ENCODE data around the gene PIK3R4. TPM values are rescaled to one million over a fixed set of nuclear protein-coding genes. Genes with fewer than 3 reads are reported as not detected.
A peak's percentile ranks its signal among the peaks of the same experiment; 100 is the strongest.

The PIK3R4 gene
- total and polyA plus RNA-seq, 3 experiments from 2014 or later: 20.8 to 34.8 (median 32.0) TPM

GRCh38 chr3:130757611-130758150, 11.1 kb upstream of the PIK3R4 start:
- H3K9me3 Mint-ChIP-seq: no peaks in the 10 kb centered on the region
- no peak overlapping the region for H3K4me3 ChIP-seq (ENCODE audit: low read length)
- CTCF ChIA-PET: interaction anchor here (1.6 kb wide), 1 partner anchor 136 kb away, joined by 5 read pairs; the partner anchor contains the start of gene ATP2C1
- no peak overlapping the region for H3K4me3 Mint-ChIP-seq
- no peak for DNase-seq
- H3K27me3 Mint-ChIP-seq: peaks cover 3 to 10% of the 10 kb centered on the region in 2 donors
- H3K36me3 Mint-ChIP-seq: no peaks in the 10 kb centered on the region
- no peaks in the 10 kb centered on the region for H3K36me3 ChIP-seq (ENCODE audit: insufficient read depth, low read length)
- no peaks in the 10 kb centered on the region for H3K9me3 ChIP-seq (ENCODE audit: low read length)
- POLR2A ChIA-PET: no interaction called here
- no peaks in the 10 kb centered on the region for H3K4me1 ChIP-seq (ENCODE audit: insufficient read depth, low read length)
- H3K27me3 ChIP-seq (ENCODE audit: insufficient read depth, low read length, poor library complexity, severe bottlenecking): no peaks in the 10 kb centered on the region
- no peak overlapping the region for H3K27ac ChIP-seq (ENCODE audit: low read depth, low read length)
- H3K27ac Mint-ChIP-seq: no peak overlapping the region
- H3K4me1 Mint-ChIP-seq: no peaks in the 10 kb centered on the region

- Histone ChIP-seq H3K4me3 (ENCODE audit: low read length) (no peak overlapping the region), H3K36me3 (ENCODE audit: insufficient read depth, low read length) (no peaks in the 10 kb centered on the region), H3K4me1 (ENCODE audit: insufficient read depth, low read length) (no peaks in the 10 kb centered on the region), H3K27me3 (ENCODE audit: insufficient read depth, low read length, poor library complexity, severe bottlenecking) (no peaks in the 10 kb centered on the region), H3K27ac (ENCODE audit: low read depth, low read length) (no peak overlapping the region), H3K9me3 (ENCODE audit: low read length) (no peaks in the 10 kb centered on the region)
- H3K36me3 Mint-ChIP-seq: no peaks in the 10 kb centered on the region
- ChIA-PET CTCF (no interaction called here), POLR2A (no interaction called here)
- H3K4me3 Mint-ChIP-seq: no peak overlapping the region
- H3K4me1 Mint-ChIP-seq: no peaks in the 10 kb centered on the region
- no peak overlapping the region for H3K27ac Mint-ChIP-seq
- peaks cover 3% of the 10 kb centered on the region in 2 donors for H3K27me3 Mint-ChIP-seq
- DNase-seq: no peak
- no peaks in the 10 kb centered on the region for H3K9me3 Mint-ChIP-seq
Measured at GRCh38 chr3:130755666-130756065, 9.0 kb upstream of the PIK3R4 start.

- Mint-ChIP-seq H3K9me3 (no peaks in the 10 kb centered on the region), H3K36me3 (peaks cover 0 to 11% (median 0%) of the 10 kb centered on the region in 3 donors), H3K4me3 (no peak overlapping the region), H3K27me3 (peaks cover 0 to 9% of the 10 kb centered on the region in 2 donors), H3K4me1 (peaks cover 23 to 28% (median 26%) of the 10 kb centered on the region in 3 donors), H3K27ac (no peak overlapping the region)
- no peak for DNase-seq
- no peaks in the 10 kb centered on the region for H3K27me3 ChIP-seq (ENCODE audit: insufficient read depth, low read length, poor library complexity, severe bottlenecking)
- ChIA-PET CTCF (interaction anchor here (0.5 to 2.2 kb wide), 2 partner anchors 10 kb away, joined by 3 to 10 read pairs; no protein-coding TSS in a partner anchor), POLR2A (no interaction called here)
- H3K4me1 ChIP-seq (ENCODE audit: insufficient read depth, low read length): peaks cover 21% of the 10 kb centered on the region
- H3K9me3 ChIP-seq (ENCODE audit: low read length): no peaks in the 10 kb centered on the region
- peaks cover 10% of the 10 kb centered on the region for H3K36me3 ChIP-seq (ENCODE audit: insufficient read depth, low read length)
- no peak overlapping the region for H3K27ac ChIP-seq (ENCODE audit: low read depth, low read length)
- H3K4me3 ChIP-seq (ENCODE audit: low read length): no peak overlapping the region
Measured at GRCh38 chr3:130748981-130749380, 2.4 kb upstream of the PIK3R4 start.

DNA sequence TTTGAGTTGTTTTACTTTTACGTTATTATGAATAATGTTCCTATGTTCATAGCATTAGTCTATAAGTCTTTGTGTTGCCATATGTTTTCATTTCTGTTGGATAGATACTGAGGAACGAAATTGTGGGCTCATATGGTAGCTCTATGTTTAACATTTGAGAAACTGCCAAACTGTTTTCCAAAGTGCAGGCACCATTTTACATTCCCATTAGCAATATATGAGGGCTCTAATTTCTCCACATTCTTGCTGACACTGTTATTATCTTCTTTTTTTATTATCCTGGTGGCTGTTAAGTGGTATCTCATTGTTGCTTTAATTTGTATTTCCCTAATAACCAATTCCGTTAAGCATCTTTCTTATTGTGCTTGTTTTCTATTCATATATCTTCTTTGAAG, 1.8 kb upstream of the PIK3R4 start:
- Histone ChIP-seq H3K4me3 (ENCODE audit: low read length) (no peak overlapping the region), H3K27ac (ENCODE audit: low read depth, low read length) (peak overlapping the region; percentile 62), H3K4me1 (ENCODE audit: insufficient read depth, low read length) (peaks cover 26% of the 10 kb centered on the region), H3K36me3 (ENCODE audit: insufficient read depth, low read length) (peaks cover 10% of the 10 kb centered on the region), H3K9me3 (ENCODE audit: low read length) (no peaks in the 10 kb centered on the region), H3K27me3 (ENCODE audit: insufficient read depth, low read length, poor library complexity, severe bottlenecking) (no peaks in the 10 kb centered on the region)
- H3K4me1 Mint-ChIP-seq: peaks cover 29 to 33% (median 31%) of the 10 kb centered on the region in 3 donors
- H3K27me3 Mint-ChIP-seq: peaks cover 0 to 9% of the 10 kb centered on the region in 2 donors
- H3K36me3 Mint-ChIP-seq: peaks cover 3 to 16% (median 4%) of the 10 kb centered on the region in 3 donors
- no peak for DNase-seq
- no peaks in the 10 kb centered on the region for H3K9me3 Mint-ChIP-seq
- peak overlapping the region in 6 of 8 donors; percentile 93 to 98 (median 98) for H3K27ac Mint-ChIP-seq
- ChIA-PET POLR2A (interaction anchor here (3.0 kb wide), 1 partner anchor 146 kb away, joined by 24 read pairs; the partner anchor contains the start of gene ATP2C1), CTCF (interaction anchor here (0.5 to 1.6 kb wide), 3 partner anchors 10 to 145 kb away, joined by 3 to 9 read pairs (median 5); partner anchors contain the start of gene ATP2C1)
- peak overlapping the region in 6 of 7 donors; percentile 89 to 90 (median 89) for H3K4me3 Mint-ChIP-seq

GRCh38 chr3:130743354-130743753, 3.3 kb downstream of the PIK3R4 start:
- CTCF ChIA-PET: no interaction called here

DNA sequence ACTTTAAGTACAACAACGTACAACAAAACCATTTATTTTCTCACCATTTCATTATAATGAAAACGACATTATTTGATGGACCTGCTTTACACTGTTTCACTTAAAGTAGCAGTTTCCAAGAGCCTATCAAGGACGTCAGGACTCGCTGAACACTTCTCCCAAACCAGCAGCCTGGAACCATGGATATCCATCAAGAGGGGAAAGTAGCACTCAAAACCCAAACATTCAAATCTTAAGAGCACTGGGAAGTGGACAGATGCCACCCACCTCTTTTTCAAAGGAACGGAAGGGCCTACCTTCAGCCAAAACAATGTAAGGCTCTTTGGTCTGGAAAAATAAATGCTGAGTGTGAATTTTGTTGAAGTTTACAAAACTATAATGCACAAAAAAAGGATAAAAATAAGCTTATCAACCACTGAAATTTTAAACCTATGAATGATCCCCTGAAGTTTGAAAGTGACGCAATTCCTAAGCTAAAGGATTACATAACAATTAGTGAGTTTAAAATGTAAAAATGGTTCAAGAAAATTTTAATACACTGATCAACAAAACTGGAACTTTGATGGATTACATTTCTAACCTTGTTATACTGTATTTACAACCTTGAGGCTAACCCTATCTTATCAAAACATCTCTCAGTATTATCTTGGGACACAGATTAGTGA, 4.6 kb downstream of the PIK3R4 start:
- ChIA-PET CTCF (interaction anchor here (1.1 to 1.2 kb wide), 3 partner anchors 13 to 151 kb away, joined by 3 to 4 read pairs (median 3); partner anchors contain the start of gene ATP2C1), POLR2A (no interaction called here)
- Mint-ChIP-seq H3K36me3 (peaks cover 4 to 65% (median 14%) of the 10 kb centered on the region in 3 donors), H3K4me3 (peak overlapping the region in 5 of 7 donors; percentile 11 to 71 (median 50)), H3K4me1 (peaks cover 73 to 94% (median 92%) of the 10 kb centered on the region in 3 donors), H3K27ac (peak overlapping the region in 3 of 8 donors; percentile 55 to 85 (median 62)), H3K9me3 (no peaks in the 10 kb centered on the region), H3K27me3 (peaks cover 0 to 4% of the 10 kb centered on the region in 2 donors)
- H3K27ac ChIP-seq (ENCODE audit: low read depth, low read length): no peak overlapping the region
- peaks cover 44% of the 10 kb centered on the region for H3K4me1 ChIP-seq (ENCODE audit: insufficient read depth, low read length)
- no peak for DNase-seq
- peaks cover 10% of the 10 kb centered on the region for H3K36me3 ChIP-seq (ENCODE audit: insufficient read depth, low read length)
- no peaks in the 10 kb centered on the region for H3K9me3 ChIP-seq (ENCODE audit: low read length)
- H3K27me3 ChIP-seq (ENCODE audit: insufficient read depth, low read length, poor library complexity, severe bottlenecking): no peaks in the 10 kb centered on the region
- no peak overlapping the region for H3K4me3 ChIP-seq (ENCODE audit: low read length)

More at GRCh38 chr3:130743354-130743753, 3.3 kb downstream of the PIK3R4 start:
- Histone ChIP-seq H3K4me1 (ENCODE audit: insufficient read depth, low read length) (peaks cover 44% of the 10 kb centered on the region), H3K27ac (ENCODE audit: low read depth, low read length) (no peak overlapping the region), H3K9me3 (ENCODE audit: low read length) (no peaks in the 10 kb centered on the region), H3K4me3 (ENCODE audit: low read length) (no peak overlapping the region), H3K36me3 (ENCODE audit: insufficient read depth, low read length) (peaks cover 10% of the 10 kb centered on the region), H3K27me3 (ENCODE audit: insufficient read depth, low read length, poor library complexity, severe bottlenecking) (no peaks in the 10 kb centered on the region)
- H3K36me3 Mint-ChIP-seq: peaks cover 4 to 54% (median 12%) of the 10 kb centered on the region in 3 donors
- no peaks in the 10 kb centered on the region for H3K9me3 Mint-ChIP-seq
- peaks cover 0 to 9% of the 10 kb centered on the region in 2 donors for H3K27me3 Mint-ChIP-seq
- peaks cover 66 to 81% (median 80%) of the 10 kb centered on the region in 3 donors for H3K4me1 Mint-ChIP-seq
- POLR2A ChIA-PET: no interaction called here
- peak overlapping the region in 5 of 8 donors; percentile 8 to 86 (median 69) for H3K27ac Mint-ChIP-seq
- peak overlapping the region in 5 of 7 donors; percentile 32 to 53 (median 39) for H3K4me3 Mint-ChIP-seq
- no peak for DNase-seq

DNA sequence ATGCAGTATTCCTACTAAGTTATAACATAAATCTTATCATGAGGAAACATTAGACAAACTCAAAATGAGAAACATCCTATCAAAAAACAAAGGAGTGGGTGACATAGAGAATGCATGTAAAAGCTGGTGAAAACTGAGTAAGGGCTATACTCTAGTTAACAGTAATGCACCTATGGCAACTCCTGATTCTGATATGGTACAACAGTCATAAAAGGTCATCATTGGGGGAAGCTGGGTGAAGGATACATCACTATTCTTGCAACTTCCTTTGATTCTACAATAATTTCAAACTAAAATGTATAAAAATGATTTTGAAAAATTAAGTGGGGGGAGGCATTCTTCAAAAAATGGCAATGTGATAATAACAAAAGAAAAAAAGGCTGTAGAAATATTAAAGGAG, 6.8 kb downstream of the PIK3R4 start:
- peak overlapping the region in 2 of 8 donors; percentile 8 to 10 for H3K27ac Mint-ChIP-seq
- POLR2A ChIA-PET: no interaction called here
- peaks cover 8% of the 10 kb centered on the region for H3K36me3 ChIP-seq (ENCODE audit: insufficient read depth, low read length)
- H3K27me3 ChIP-seq (ENCODE audit: insufficient read depth, low read length, poor library complexity, severe bottlenecking): no peaks in the 10 kb centered on the region
- peaks cover 67 to 81% (median 81%) of the 10 kb centered on the region in 3 donors for H3K4me1 Mint-ChIP-seq
- H3K36me3 Mint-ChIP-seq: peaks cover 4 to 78% (median 25%) of the 10 kb centered on the region in 3 donors
- H3K9me3 ChIP-seq (ENCODE audit: low read length): no peaks in the 10 kb centered on the region
- no peak overlapping the region for H3K27ac ChIP-seq (ENCODE audit: low read depth, low read length)
- H3K4me3 Mint-ChIP-seq: peak overlapping the region in 1 of 7 donors; percentile 12
- H3K4me1 ChIP-seq (ENCODE audit: insufficient read depth, low read length): peaks cover 32% of the 10 kb centered on the region
- H3K9me3 Mint-ChIP-seq: no peaks in the 10 kb centered on the region
- CTCF ChIA-PET: no interaction called here
- no peak overlapping the region for H3K4me3 ChIP-seq (ENCODE audit: low read length)
- no peaks in the 10 kb centered on the region for H3K27me3 Mint-ChIP-seq
- no peak for DNase-seq

GRCh38 chr3:130738241-130738640, 8.4 kb downstream of the PIK3R4 start:
- Histone ChIP-seq H3K27me3 (ENCODE audit: insufficient read depth, low read length, poor library complexity, severe bottlenecking) (no peaks in the 10 kb centered on the region), H3K9me3 (ENCODE audit: low read length) (no peaks in the 10 kb centered on the region), H3K4me3 (ENCODE audit: low read length) (no peak overlapping the region), H3K27ac (ENCODE audit: low read depth, low read length) (no peak overlapping the region), H3K36me3 (ENCODE audit: insufficient read depth, low read length) (peaks cover 8% of the 10 kb centered on the region), H3K4me1 (ENCODE audit: insufficient read depth, low read length) (peaks cover 17% of the 10 kb centered on the region)
- ChIA-PET POLR2A (no interaction called here), CTCF (no interaction called here)
- Mint-ChIP-seq H3K27me3 (no peaks in the 10 kb centered on the region), H3K4me3 (no peak overlapping the region), H3K27ac (no peak overlapping the region), H3K9me3 (no peaks in the 10 kb centered on the region), H3K4me1 (peaks cover 54 to 65% (median 64%) of the 10 kb centered on the region in 3 donors), H3K36me3 (peaks cover 0 to 81% (median 27%) of the 10 kb centered on the region in 3 donors)
- DNase-seq: no peak
